DND-41 (cell line): ENCODE measurements around the gene VPS37C.

Experiments used
- CTCF ChIP-seq: IDR thresholded peaks from 2 replicates; pipeline ENCODE4 v1.5.1; 2012; ENCODE audit warnings: borderline replicate concordance, low read length, moderate library complexity, mild to moderate bottlenecking; ENCODE audit not compliant: poor library complexity, severe bottlenecking; ENCODE audit errors: extremely low read depth
- EZH2 ChIP-seq: IDR thresholded peaks from 3 replicates; pipeline ENCODE4 v1.6.1; 2012; ENCODE audit warnings: borderline replicate concordance, low read depth, mild to moderate bottlenecking, moderate library complexity, low read length, inconsistent platforms; ENCODE audit not compliant: severe bottlenecking

- TF ChIP-seq CTCF (no peak), EZH2 (no peak)
Measured at GRCh38 chr11:61151545-61152252, 9.5 kb downstream of the VPS37C start.
